Fibroblast of skin of back (primary cell): ENCODE results near the gene GPT2.

ENCODE experiments used
- DNase-seq: peaks from one replicate; pipeline ENCODE4 v3.0.0-alpha.2; 2013

The GPT2 gene

DNA sequence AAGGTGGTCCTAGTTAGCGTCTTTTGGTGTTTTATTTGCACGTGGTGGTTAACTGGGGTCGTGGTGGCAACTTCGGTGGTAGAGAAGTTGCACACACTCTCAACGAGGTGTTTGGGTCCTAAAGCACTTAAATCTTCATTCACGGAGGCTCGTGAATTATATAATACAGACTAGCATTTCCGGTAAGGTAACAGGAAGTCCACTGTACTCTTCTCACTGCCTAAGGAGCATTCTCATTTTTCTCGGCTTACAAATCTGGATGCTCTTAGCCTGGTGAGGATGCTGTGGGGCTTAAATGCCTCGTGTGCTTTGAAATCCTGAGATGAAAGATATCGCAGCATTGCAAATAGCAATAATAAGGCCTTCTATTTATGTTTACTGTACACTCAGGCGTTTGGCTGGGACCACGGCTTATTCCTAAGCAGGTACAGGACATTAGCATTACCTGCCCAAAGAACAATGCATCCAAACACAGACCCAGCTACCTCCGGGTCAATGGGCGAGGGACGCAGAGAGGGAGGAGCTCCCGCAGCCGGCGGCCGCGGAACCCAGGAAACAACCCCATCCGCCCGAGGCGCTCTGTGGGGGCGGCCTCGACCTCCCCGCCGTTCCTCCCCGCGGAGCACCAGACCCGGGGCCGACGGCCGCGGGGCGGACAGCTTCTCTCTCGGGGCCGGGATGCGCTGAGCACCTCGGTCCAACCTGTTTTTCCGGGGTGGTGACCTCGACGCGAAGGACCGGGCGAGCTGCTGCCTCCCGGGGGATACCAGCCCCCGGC is 88.5 kb downstream of the GPT2 start:
- peak; percentile 27 for DNase-seq

DNA sequence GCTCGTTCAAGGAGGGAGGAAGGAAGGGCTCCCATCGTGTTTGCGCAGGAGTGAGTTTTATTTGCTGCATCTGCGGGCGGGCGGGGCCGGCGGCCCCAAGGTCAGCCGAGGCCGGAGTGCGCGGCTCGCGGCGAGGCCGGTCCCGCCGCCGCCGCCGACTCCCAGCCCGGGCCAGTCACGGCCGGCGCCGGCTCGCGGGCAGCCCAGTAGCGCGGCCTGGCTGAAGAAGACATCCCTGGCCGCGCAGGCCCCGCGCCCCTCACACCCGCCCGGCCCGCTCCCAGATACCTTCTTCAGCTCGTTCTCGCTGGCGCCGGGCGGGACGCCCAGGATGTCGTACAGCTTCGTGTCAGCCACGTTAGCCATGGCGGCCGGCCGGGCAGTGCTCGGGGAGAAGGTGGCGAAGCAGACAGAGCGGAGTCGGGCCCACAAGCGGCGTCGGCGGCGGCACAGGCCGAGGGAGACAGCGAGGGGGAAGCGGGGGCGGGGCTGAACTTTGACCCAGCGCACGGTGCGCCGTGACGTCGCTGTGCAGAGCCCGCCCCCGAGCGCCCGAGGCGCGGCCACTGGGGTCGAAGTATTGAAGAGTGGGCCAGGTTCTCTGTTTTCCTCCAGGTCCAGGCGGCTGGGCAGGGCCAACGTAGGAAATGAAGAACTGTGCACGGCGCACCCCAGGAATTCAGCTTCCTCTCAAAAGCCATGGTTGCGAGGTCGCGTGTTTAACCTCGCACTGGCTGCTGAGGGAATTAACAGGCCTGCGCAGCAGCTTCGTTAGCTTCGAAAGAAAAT is 89.2 kb downstream of the GPT2 start, which contains the start of gene DNAJA2:
Gene DNAJA2, minus strand, starts transcription at position 468 of the 789 bp plus-strand sequence. Its CDS starts 102 bp downstream, at position 366.
- peak; percentile 87 for DNase-seq

DNA sequence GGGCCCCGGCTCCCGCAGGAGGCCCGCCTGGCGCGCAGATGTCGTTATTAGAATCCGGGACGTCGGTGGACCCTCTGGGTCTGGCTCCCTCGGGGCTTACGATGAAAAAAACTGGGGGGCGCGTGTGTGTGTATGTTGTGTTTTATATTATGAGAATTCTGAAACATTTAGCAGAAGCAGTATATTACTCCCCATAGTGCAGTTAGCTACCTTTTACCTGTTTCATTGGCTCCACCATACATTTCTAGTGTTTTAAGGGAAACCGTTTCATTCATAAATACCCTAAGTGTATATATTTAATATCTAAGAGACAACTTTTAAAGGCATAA is 89.8 kb downstream of the GPT2 start:
- DNase-seq: no peak

DNA sequence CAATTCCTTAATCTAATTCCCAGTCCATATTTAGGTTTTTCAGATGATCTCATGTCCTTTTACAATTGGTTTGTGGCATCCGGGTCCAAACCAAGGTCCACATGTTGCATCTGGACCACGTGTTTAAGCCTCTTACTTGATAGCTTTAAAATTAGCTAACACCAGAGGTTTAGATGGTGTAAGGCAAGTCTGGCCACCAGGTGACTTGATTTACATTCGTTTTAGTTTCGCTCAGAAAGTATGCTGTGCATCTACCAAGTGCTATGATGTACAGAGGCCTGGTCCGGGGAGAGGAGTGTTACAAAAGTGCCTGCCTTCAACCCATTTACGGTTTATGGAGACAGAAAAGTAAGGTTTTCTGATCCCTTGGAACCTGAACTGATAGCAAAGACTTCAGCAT is 90.2 kb downstream of the GPT2 start:
- DNase-seq: peak; percentile 6

DNA sequence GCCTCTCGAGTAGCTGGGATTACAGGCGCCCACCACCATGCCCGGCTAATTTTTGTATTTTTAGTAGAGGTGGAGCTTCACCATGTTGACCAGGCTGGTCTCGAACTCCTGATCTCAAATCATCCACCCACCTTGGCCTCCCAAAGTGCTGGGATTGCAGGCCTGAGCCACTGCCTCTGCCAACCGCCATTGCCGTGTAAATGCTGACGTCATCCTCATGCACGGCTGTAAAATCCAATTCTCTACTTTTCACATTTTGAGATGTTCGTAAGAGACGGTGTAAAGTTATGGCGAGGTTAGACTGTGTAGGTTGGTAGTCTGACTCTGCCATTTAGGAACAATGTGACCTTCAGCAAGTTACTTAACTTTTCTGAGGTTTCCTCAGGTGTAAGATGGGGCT is 91.0 kb downstream of the GPT2 start:
- no peak for DNase-seq

DNA sequence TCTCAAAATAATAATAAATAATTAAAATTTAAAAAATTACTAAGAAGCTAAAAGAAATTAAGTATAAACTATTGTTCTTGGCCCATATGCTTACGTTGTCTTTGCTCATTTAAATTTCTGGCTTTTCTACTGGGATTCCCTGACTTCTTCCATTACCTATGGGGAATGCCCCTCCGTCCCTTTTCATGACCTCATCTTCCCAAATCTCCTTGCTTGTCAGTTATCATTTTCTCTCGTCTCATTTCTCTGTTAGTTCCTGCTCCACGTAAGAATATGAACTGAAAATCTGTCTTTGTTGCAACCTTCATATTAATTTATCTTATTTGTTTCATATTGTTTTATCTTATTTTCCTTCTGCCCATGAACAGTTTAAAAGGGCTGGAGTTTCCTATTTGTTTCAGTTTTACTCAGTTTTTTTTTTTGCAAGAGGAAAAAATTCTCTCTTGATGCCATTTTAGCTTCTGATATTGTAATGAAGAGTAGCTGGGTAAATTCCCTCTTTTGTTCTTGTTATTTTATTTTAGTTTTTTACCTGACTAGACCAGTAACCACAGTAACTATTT is 91.8 kb downstream of the GPT2 start:
- DNase-seq: no peak

DNA sequence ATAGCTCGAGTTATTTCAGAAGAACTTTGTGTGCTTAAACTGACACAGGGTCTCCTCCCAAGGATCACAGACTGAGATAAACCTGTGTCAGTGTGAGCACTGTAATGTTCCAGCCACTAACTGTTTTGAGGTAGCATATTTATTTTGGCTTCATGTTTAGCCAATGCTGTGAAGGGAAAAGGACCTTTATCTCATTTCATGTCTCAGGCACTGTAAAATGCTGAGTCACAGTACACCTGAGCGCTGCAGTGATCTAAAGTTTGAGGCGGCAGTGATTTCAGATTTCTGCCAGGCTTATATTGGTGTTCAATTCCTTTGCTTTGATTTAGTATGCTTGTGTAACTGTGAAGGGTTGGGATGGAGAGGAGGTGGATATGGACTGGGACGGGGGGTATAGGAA is 92.4 kb downstream of the GPT2 start:
- DNase-seq: no peak
